NT2/D1 (cell line): ENCODE data around the gene MCM6.

ENCODE experiments used
- DNase-seq: peaks from one replicate; pipeline ENCODE4 v3.0.0-alpha.2; 2011; ENCODE audit warnings: low read depth, low spot score
- H3K27me3 ChIP-seq: 2 replicates; pipeline ENCODE4 v1.6.0; 2011; ENCODE audit warnings: mild to moderate bottlenecking; ENCODE audit not compliant: insufficient read length, insufficient read depth
- H3K36me3 ChIP-seq: 2 replicates; pipeline ENCODE4 v1.6.1; 2011; ENCODE audit warnings: mild to moderate bottlenecking, low read length, mixed read lengths; ENCODE audit not compliant: insufficient read depth, insufficient read length
- H3K4me1 ChIP-seq: 2 replicates; pipeline ENCODE4 v1.5.1; 2011; ENCODE audit not compliant: insufficient read depth, insufficient read length
- H3K4me3 ChIP-seq: 2 replicates; pipeline ENCODE4 v1.5.1; 2011; ENCODE audit warnings: low read depth; ENCODE audit not compliant: insufficient read length
- H3K9ac ChIP-seq: 2 replicates; pipeline ENCODE4 v1.6.0; 2011; ENCODE audit warnings: low read depth; ENCODE audit not compliant: insufficient read length
- H3K9me3 ChIP-seq: 2 replicates; pipeline ENCODE4 v1.5.1; 2011; ENCODE audit warnings: mild to moderate bottlenecking, low read length; ENCODE audit not compliant: insufficient read depth
- SUZ12 ChIP-seq: IDR thresholded peaks from 2 replicates; pipeline ENCODE4 v1.6.1; 2011; ENCODE audit not compliant: insufficient read length, insufficient read depth; ENCODE audit errors: extremely low read depth
- YY1 ChIP-seq: IDR thresholded peaks from 2 replicates; pipeline ENCODE4 v1.6.1; 2011; ENCODE audit not compliant: insufficient read length, insufficient read depth
- ZNF274 ChIP-seq: IDR thresholded peaks from 2 replicates; pipeline ENCODE4 v1.6.1; 2011; ENCODE audit warnings: mild to moderate bottlenecking, low read depth, low read length

The MCM6 gene

DNA sequence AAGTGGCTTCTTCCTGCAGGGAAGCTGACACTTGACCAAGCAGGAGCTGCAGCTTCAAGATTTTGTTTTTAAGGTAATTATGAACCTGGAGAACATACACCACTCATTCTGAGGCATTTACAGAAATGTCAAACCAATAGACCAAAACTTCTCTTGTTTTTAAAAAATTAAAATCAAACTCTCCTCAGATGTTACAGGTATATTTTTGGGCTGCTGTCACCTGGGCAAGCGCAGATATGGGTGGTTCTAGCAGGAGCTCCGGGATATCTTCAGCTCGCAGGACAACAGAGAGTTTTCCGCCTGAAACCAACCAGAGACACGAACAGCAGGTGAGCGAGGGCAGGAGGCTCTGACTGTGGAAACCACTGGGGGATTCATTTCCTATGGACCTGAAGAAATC is 43.4 kb downstream of the MCM6 start:
- TF ChIP-seq SUZ12 (no peak), ZNF274 (no peak), YY1 (no peak)
- H3K36me3 ChIP-seq, result no peaks in the 10 kb centered on the region
- no peak for DNase-seq
- H3K4me3 ChIP-seq, result no peak overlapping the region
- H3K27me3 ChIP-seq, result no peaks in the 10 kb centered on the region
- H3K9me3 ChIP-seq, result no peaks in the 10 kb centered on the region
- no peaks in the 10 kb centered on the region for H3K4me1 ChIP-seq
- no peak overlapping the region for H3K9ac ChIP-seq

DNA sequence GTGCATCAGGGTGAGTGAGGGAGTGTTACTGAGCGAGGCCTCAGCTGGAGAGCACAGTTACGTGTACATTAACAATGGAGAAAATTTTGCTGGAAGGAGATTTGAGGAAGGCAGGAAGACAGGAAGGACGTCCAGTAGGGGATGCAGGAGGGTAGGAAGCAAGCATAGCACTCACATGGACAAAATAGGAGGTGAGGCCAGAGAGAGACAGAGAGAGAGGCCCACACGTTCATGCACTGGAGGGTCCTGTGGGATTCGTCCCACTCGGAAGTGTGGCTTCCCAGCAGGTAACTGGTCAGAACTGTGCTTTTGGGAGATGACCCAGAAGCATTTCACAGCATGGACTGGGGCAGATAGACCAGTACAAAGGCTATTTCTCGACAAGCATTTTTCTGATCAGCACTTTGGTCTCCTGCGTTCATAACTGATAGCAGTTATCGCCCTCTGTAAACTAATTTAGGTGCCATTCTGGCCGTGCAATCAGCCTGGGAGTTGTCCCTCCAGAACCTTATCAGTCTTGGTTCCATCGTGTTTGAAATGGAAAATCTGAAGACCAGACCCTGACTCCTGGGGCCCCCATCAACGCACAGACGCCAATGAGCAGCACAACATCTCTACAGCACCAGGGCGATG is 44.9 kb downstream of the MCM6 start:
- H3K9me3 ChIP-seq, result no peaks in the 10 kb centered on the region
- TF ChIP-seq SUZ12, result no peak
- TF ChIP-seq YY1, result no peak
- no peak for TF ChIP-seq ZNF274
- no peaks in the 10 kb centered on the region for H3K27me3 ChIP-seq
- H3K9ac ChIP-seq, result no peak overlapping the region
- no peaks in the 10 kb centered on the region for H3K36me3 ChIP-seq
- H3K4me3 ChIP-seq, result no peak overlapping the region
- no peaks in the 10 kb centered on the region for H3K4me1 ChIP-seq
- DNase-seq, result no peak

DNA sequence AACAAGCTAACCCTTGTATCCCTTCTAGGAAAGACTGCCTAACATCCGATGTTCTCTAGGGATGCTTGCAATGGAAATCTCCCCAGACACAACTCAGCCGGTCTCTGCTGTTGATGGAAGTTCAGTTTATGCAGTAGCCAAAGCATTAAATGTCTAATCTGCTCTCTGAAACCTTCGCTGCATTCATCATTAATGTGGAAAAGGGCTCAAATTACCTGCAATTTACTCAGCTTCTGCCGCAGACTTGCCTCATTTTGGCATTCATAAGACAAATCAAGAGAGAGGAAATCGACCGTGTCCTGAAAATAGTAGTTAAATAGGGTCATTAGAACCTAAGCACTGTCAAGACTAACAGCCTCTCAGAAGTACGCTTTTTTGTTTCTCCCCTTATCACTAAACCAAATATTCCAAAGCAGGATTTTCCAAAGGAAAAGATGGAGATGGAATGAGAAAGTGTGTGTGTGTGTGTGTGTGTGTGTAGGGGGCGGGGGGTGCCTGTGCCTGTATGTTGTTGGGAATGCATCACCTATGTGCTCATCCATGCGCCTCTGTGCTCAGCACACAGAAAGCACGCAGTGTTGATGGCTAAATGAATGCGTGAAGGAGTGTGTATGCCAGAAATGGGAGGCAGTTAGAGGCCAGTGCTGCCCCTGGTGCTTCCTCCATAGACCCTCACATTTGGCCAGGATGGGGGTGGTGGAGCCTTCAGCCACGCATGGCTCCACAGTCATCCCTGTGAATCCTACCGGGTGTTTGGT is 46.7 kb downstream of the MCM6 start:
- TF ChIP-seq SUZ12 (no peak), ZNF274 (no peak), YY1 (no peak)
- Histone ChIP-seq H3K9me3 (no peaks in the 10 kb centered on the region), H3K4me1 (peaks cover 2% of the 10 kb centered on the region), H3K36me3 (no peaks in the 10 kb centered on the region), H3K4me3 (no peak overlapping the region), H3K9ac (no peak overlapping the region), H3K27me3 (no peaks in the 10 kb centered on the region)
- no peak for DNase-seq

- peaks cover 9% of the 10 kb centered on the region; the same call in 1 of the 2 replicates for H3K9me3 ChIP-seq
- H3K4me3 ChIP-seq, result no peak overlapping the region
- H3K9ac ChIP-seq, result no peak overlapping the region
- no peak for DNase-seq
- TF ChIP-seq ZNF274 (no peak), SUZ12 (no peak), YY1 (no peak)
- H3K4me1 ChIP-seq, result peaks cover 2% of the 10 kb centered on the region
- no peaks in the 10 kb centered on the region for H3K36me3 ChIP-seq
- H3K27me3 ChIP-seq, result no peaks in the 10 kb centered on the region
Measured at GRCh38 chr2:135826544-135826943, 49.7 kb downstream of the MCM6 start.

- Histone ChIP-seq H3K9me3 (peaks cover 9% of the 10 kb centered on the region; the same call in 1 of the 2 replicates), H3K4me1 (peaks cover 2% of the 10 kb centered on the region), H3K9ac (no peak overlapping the region), H3K36me3 (no peaks in the 10 kb centered on the region), H3K27me3 (no peaks in the 10 kb centered on the region), H3K4me3 (no peak overlapping the region)
- no peak for DNase-seq
- TF ChIP-seq YY1 (no peak), SUZ12 (no peak), ZNF274 (no peak)
Measured at GRCh38 chr2:135825550-135826176, 50.6 kb downstream of the MCM6 start.

DNA sequence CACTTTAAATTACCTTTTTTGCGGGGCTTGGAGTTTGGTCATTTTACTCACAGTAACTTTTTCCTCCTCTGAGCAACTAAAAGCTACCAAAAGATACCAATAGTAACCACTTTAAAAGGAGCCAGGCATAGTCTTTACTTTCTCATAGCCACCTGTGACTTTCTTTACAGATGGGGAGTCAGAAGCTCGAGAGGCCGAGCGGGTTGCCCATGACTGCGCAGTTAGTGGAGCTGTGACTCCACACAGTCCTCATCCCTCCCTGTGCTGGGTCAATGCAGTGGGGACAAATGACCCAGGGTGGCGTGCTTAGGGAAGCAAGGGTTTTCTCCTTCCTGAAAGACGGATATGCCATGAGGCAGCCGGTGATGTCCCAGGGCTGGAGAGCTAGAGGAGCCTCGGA is 51.1 kb downstream of the MCM6 start:
- H3K4me1 ChIP-seq, result peaks cover 2% of the 10 kb centered on the region
- no peak overlapping the region for H3K9ac ChIP-seq
- DNase-seq, result no peak
- no peaks in the 10 kb centered on the region for H3K27me3 ChIP-seq
- no peak overlapping the region for H3K4me3 ChIP-seq
- H3K9me3 ChIP-seq, result peaks cover 9% of the 10 kb centered on the region; the same call in 1 of the 2 replicates
- TF ChIP-seq ZNF274 (no peak), YY1 (no peak), SUZ12 (no peak)
- no peaks in the 10 kb centered on the region for H3K36me3 ChIP-seq

- no peaks in the 10 kb centered on the region for H3K36me3 ChIP-seq
- TF ChIP-seq YY1, result no peak
- H3K9me3 ChIP-seq, result peaks cover 9% of the 10 kb centered on the region; the same call in 1 of the 2 replicates
- H3K4me1 ChIP-seq, result peaks cover 2% of the 10 kb centered on the region
- no peaks in the 10 kb centered on the region for H3K27me3 ChIP-seq
- DNase-seq, result no peak
- H3K9ac ChIP-seq, result no peak overlapping the region
- no peak overlapping the region for H3K4me3 ChIP-seq
Measured at GRCh38 chr2:135822855-135823254, 53.4 kb downstream of the MCM6 start.
